B cell (primary cell): ENCODE results near the gene MEGF8. TPM values are rescaled to one million over a fixed set of nuclear protein-coding genes. Genes with fewer than 3 reads are reported as not detected.
A peak's percentile ranks its signal among the peaks of the same experiment; 100 is the strongest.

Experiments
- ATAC-seq: fragments of 200-7000 bp; cut with Tn5 transposase; one replicate; pipeline ENCODE4 v1.10.0; 2021; ENCODE audit warnings: low read depth, mild to moderate bottlenecking, moderate number of reproducible peaks, moderate library complexity
- CTCF ChIA-PET: fragments of 350-600 bp; sonication (Branson Sonifier 250); formaldehyde crosslinking; loops from one replicate; lab custom pipeline; 2021; ENCODE audit warnings: antibody characterized with exemption, inconsistent platforms; lab: Charles Lee
- POLR2A ChIA-PET: fragments of 350-600 bp; sonication (Branson Sonifier 250); formaldehyde crosslinking; loops from one replicate; lab custom pipeline; 2021; ENCODE audit warnings: antibody characterized with exemption; lab: Charles Lee
- DNase-seq: peaks from one replicate; pipeline ENCODE4 v3.0.0; 2013
- H2AFZ ChIP-seq: 2 replicates; pipeline ENCODE4 v1.6.1; 2012; ENCODE audit warnings: mild to moderate bottlenecking, low read depth, low read length; ENCODE audit not compliant: insufficient read depth, poor library complexity, severe bottlenecking
- H3K27ac ChIP-seq, 2 donors: 1 replicate in 1 of 2; 2 replicates in 1 of 2; pipeline ENCODE4 v1.5.1; 2012 to 2013; ENCODE audit warnings: low read length in 2 of 2, mild to moderate bottlenecking in 2 of 2, moderate library complexity in 1 of 2
- H3K27me3 ChIP-seq, 4 experiments: fragments of 200-600 bp in 1 of 4; sonication (generic) in 1 of 4; replicated peaks in 1 of 4; 1 replicate in 2 of 4; 2 replicates in 2 of 4; pipeline versions ENCODE4 v1.6.1 to v1.7.0; 2013 to 2016; ENCODE audit warnings: low read length in 3 of 4, mild to moderate bottlenecking in 2 of 4, mixed read lengths in 1 of 4, moderate library complexity in 1 of 4; ENCODE audit not compliant: insufficient read depth in 4 of 4, control insufficient read depth in 3 of 4; ENCODE audit errors: control extremely low read depth in 1 of 4
- H3K36me3 ChIP-seq, 2 experiments: replicated peaks in 1 of 2; 1 replicate in 1 of 2; 2 replicates in 1 of 2; pipeline versions ENCODE4 v1.6.1 to v1.7.1; 2013; ENCODE audit warnings: low read length in 1 of 2; ENCODE audit not compliant: insufficient read depth in 2 of 2, control insufficient read depth in 1 of 2; ENCODE audit errors: control extremely low read depth in 1 of 2, extremely low read depth in 1 of 2
- H3K4me1 ChIP-seq, 2 donors: fragments of 200-600 bp in 1 of 2; sonication (generic) in 1 of 2; 1 replicate in 1 of 2; 2 replicates in 1 of 2; pipeline versions ENCODE4 v1.5.1 to v1.6.1; 2013 to 2017; ENCODE audit warnings: low read length in 2 of 2; ENCODE audit not compliant: control insufficient read depth in 2 of 2, insufficient read depth in 2 of 2
- H3K4me2 ChIP-seq: replicated peaks from 2 replicates; pipeline ENCODE3; 2012; ENCODE audit warnings: mild to moderate bottlenecking, low read depth, low read length; ENCODE audit not compliant: poor library complexity, severe bottlenecking
- H3K4me3 ChIP-seq, 5 experiments: fragments of 200-600 bp in 1 of 5; sonication (generic) in 1 of 5; 1 replicate in 3 of 5; 2 replicates in 2 of 5; pipeline versions ENCODE4 v1.5.1 to v1.7.0; 2011 to 2016; ENCODE audit warnings: low read length in 4 of 5, mild to moderate bottlenecking in 4 of 5, low read depth in 2 of 5, control low read depth in 1 of 5, moderate library complexity in 1 of 5; ENCODE audit not compliant: insufficient read depth in 1 of 5; ENCODE audit errors: control extremely low read depth in 1 of 5, extremely low read depth in 1 of 5
- H3K79me2 ChIP-seq: fragments of 200-600 bp; sonication (generic); one replicate; pipeline ENCODE4 v1.6.0; 2016; ENCODE audit warnings: low read length; ENCODE audit not compliant: control insufficient read depth, insufficient read depth
- H3K9ac ChIP-seq: fragments of 200-600 bp; sonication (generic); 2 replicates; pipeline ENCODE4 v1.6.1; 2017; ENCODE audit warnings: mild to moderate bottlenecking, low read length, moderate library complexity
- H3K9me3 ChIP-seq, 3 donors: one replicate each; pipeline versions ENCODE4 v1.6.1 to v1.7.1; 2013; ENCODE audit warnings: low read length in 2 of 3; ENCODE audit not compliant: control insufficient read depth in 2 of 3, insufficient read depth in 1 of 3; ENCODE audit errors: control extremely low read depth in 1 of 3
- H4K20me1 ChIP-seq: 2 replicates; pipeline ENCODE4 v1.6.0; 2012; ENCODE audit warnings: mild to moderate bottlenecking, low read length; ENCODE audit not compliant: insufficient read depth, control insufficient read depth, poor library complexity, severe bottlenecking
- H3K27ac Mint-ChIP-seq: one replicate; pipeline ENCODE4 v1.8.0; 2021; ENCODE audit warnings: mixed read lengths
- H3K27me3 Mint-ChIP-seq: one replicate; pipeline ENCODE4 v1.8.0; 2021; ENCODE audit warnings: mixed read lengths
- H3K4me1 Mint-ChIP-seq: one replicate; pipeline ENCODE4 v1.8.0; 2021; ENCODE audit warnings: mixed read lengths
- H3K4me3 Mint-ChIP-seq: one replicate; pipeline ENCODE4 v1.8.0; 2021; ENCODE audit warnings: mixed read lengths
- H3K9me3 Mint-ChIP-seq: one replicate; pipeline ENCODE4 v1.8.0; 2022; ENCODE audit warnings: mixed read lengths; ENCODE audit not compliant: insufficient read depth
- CTCF ChIP-seq: fragments of 200-600 bp; IDR thresholded peaks from one replicate; pipeline ENCODE4 v1.8.0; 2022; ENCODE audit warnings: antibody characterized with exemption, mild to moderate bottlenecking
- EZH2 ChIP-seq: IDR thresholded peaks from 2 replicates; pipeline ENCODE4 v1.6.1; 2012; ENCODE audit warnings: borderline replicate concordance, low read depth, mild to moderate bottlenecking, moderate library complexity, low read length; ENCODE audit not compliant: insufficient read depth, poor library complexity, severe bottlenecking
- WGBS: methylation state at CpG from one replicate; pipeline ENCODE4 v1.1.5; 2013; ENCODE audit warnings: missing lambda C conversion rate; ENCODE audit not compliant: insufficient coverage; 5-methylcytosine and 5-hydroxymethylcytosine counted together
- intact Hi-C: fragments of 100-400 bp; cut with micrococcal nuclease; formaldehyde crosslinking; loops from one replicate; pipeline ENCODE4 v1.10.0; 2022
- polyA plus RNA-seq: library from polyadenylated mRNA; depleted of rRNA; stranded (reverse); fragments of >200 nt; gene quantifications from 2 replicates; pipeline ENCODE4 v1.2.3, GENCODE V29; 2012
- total RNA-seq, 2 donors: library from RNA; stranded (reverse); fragments of 120-200 nt in 1 of 2; gene quantifications; 1 replicate in 1 of 2; 2 replicates in 1 of 2; pipeline versions ENCODE4 v1.2.3 to v1.2.4, GENCODE V29; 2013 to 2022

The MEGF8 gene
- total and polyA plus RNA-seq, 2 donors (not counting 1 experiment from before 2014, with no cell fraction given) = 8.2 to 26.5 TPM

GRCh38 chr19:42402376-42403116, 77.1 kb downstream of the MEGF8 start:
- no peaks in the 10 kb centered on the region for H3K9me3 ChIP-seq
- ATAC-seq = no peak
- H3K27ac ChIP-seq = peak overlapping the region in 1 of 2 donors; percentile 15
- H3K4me3 ChIP-seq = no peak overlapping the region
- Mint-ChIP-seq H3K27ac (no peak overlapping the region), H3K4me3 (peak overlapping the region; percentile 89), H3K27me3 (no peaks in the 10 kb centered on the region), H3K9me3 (no peaks in the 10 kb centered on the region), H3K4me1 (peaks cover 33% of the 10 kb centered on the region)
- 89% methylated on average over 34 of the region's 34 CpGs for WGBS
- TF ChIP-seq CTCF = no peak
- no peak for TF ChIP-seq EZH2
- ChIA-PET CTCF (interaction anchor here (0.5 to 3.1 kb wide), 9 partner anchors 10 to 324 kb away, joined by 3 to 27 read pairs (median 6); partner anchors contain the start of genes CEACAM1 and CNFN), POLR2A (interaction anchor here (0.6 kb wide), 2 partner anchors 10 to 94 kb away, joined by 3 to 4 read pairs; no protein-coding TSS in a partner anchor)
- peaks cover 18 to 29% of the 10 kb centered on the region in 2 donors for H3K4me1 ChIP-seq
- intact Hi-C loops = no loop called here
- peaks cover 9% of the 10 kb centered on the region for H4K20me1 ChIP-seq
- H3K4me2 ChIP-seq = peak overlapping the region; percentile 95
- H3K27me3 ChIP-seq = no peaks in the 10 kb centered on the region
- H3K79me2 ChIP-seq = peaks cover 34% of the 10 kb centered on the region
- H2AFZ ChIP-seq = no peak overlapping the region
- H3K36me3 ChIP-seq = peaks cover 0 to 30% of the 10 kb centered on the region in 2 experiments
- no peak for DNase-seq
- H3K9ac ChIP-seq = peak overlapping the region; percentile 60

DNA sequence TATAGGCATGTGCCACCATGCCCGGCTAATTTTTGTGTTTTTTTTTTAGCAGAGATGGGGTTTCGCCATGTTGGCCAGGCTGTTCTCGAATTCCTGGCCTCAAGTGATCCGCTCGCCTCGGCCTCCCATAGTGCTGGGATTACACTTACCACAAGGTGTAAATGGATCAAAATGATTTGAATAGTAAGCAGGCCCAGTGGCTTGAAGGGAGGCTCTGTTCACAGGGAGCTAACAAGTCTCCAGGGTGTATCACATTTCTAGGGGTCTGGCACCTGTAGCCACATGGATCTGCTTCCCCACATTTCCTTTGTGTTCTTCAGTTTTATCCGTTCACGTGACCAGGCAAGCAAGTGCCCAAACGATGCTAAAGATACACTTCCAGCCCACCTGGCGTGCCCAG, 78.2 kb downstream of the MEGF8 start:
- peaks cover 0 to 37% of the 10 kb centered on the region in 2 experiments for H3K36me3 ChIP-seq
- H3K27ac Mint-ChIP-seq = no peak overlapping the region
- POLR2A ChIA-PET = interaction anchor here (0.6 to 0.7 kb wide), 2 partner anchors 95 to 277 kb away, joined by 4 read pairs; no protein-coding TSS in a partner anchor
- H3K4me3 ChIP-seq = no peak overlapping the region
- 94% methylated on average over 9 of the region's 10 CpGs for WGBS
- H3K27me3 Mint-ChIP-seq = no peaks in the 10 kb centered on the region
- H2AFZ ChIP-seq = no peak overlapping the region
- peaks cover 34% of the 10 kb centered on the region for H3K79me2 ChIP-seq
- ATAC-seq = no peak
- H3K27me3 ChIP-seq = no peaks in the 10 kb centered on the region
- no peak for DNase-seq
- peaks cover 30% of the 10 kb centered on the region for H3K4me1 Mint-ChIP-seq
- H3K4me1 ChIP-seq = peaks cover 13 to 23% of the 10 kb centered on the region in 2 donors
- CTCF ChIA-PET = no interaction called here
- intact Hi-C loops = no loop called here
- peaks cover 16% of the 10 kb centered on the region for H4K20me1 ChIP-seq
- H3K27ac ChIP-seq = no peak overlapping the region
- H3K4me2 ChIP-seq = no peak overlapping the region
- no peak overlapping the region for H3K4me3 Mint-ChIP-seq
- TF ChIP-seq CTCF = no peak
- no peak for TF ChIP-seq EZH2
- no peaks in the 10 kb centered on the region for H3K9me3 ChIP-seq
- H3K9ac ChIP-seq = no peak overlapping the region
- no peaks in the 10 kb centered on the region for H3K9me3 Mint-ChIP-seq
